Osteocyte (in vitro differentiated cells): ENCODE measurements around the gene DICER1. TPM values are rescaled to one million over a fixed set of nuclear protein-coding genes. Genes with fewer than 3 reads are reported as not detected.

Source experiments
- DNase-seq: peaks from one replicate; pipeline ENCODE4 v3.0.0; 2021; ENCODE audit warnings: mixed read lengths; ENCODE audit not compliant: unreplicated experiment; ENCODE audit errors: extremely low spot score
- H3K27ac Mint-ChIP-seq: one replicate; pipeline ENCODE4 v1.8.0; 2021; ENCODE audit warnings: mild to moderate bottlenecking, mixed read lengths; ENCODE audit not compliant: unreplicated experiment
- H3K27me3 Mint-ChIP-seq: one replicate; pipeline ENCODE4 v1.8.0; 2021; ENCODE audit warnings: mixed read lengths; ENCODE audit not compliant: unreplicated experiment
- H3K36me3 Mint-ChIP-seq: one replicate; pipeline ENCODE4 v1.8.0; 2021; ENCODE audit warnings: mixed read lengths; ENCODE audit not compliant: unreplicated experiment
- H3K4me1 Mint-ChIP-seq: one replicate; pipeline ENCODE4 v1.8.0; 2021; ENCODE audit warnings: mixed read lengths; ENCODE audit not compliant: unreplicated experiment
- H3K4me3 Mint-ChIP-seq: one replicate; pipeline ENCODE4 v1.8.0; 2021; ENCODE audit warnings: mild to moderate bottlenecking, moderate library complexity, mixed read lengths; ENCODE audit not compliant: unreplicated experiment
- H3K9me3 Mint-ChIP-seq: one replicate; pipeline ENCODE4 v1.8.0; 2021; ENCODE audit warnings: mixed read lengths; ENCODE audit not compliant: unreplicated experiment
- CTCF ChIP-seq: fragments of 200-600 bp; sonication (generic); IDR thresholded peaks from 2 replicates; pipeline ENCODE4 v1.5.0; 2021; ENCODE audit warnings: antibody characterized with exemption, mild to moderate bottlenecking, moderate library complexity
- total RNA-seq: library from RNA; stranded (reverse); gene quantifications from 2 replicates; pipeline ENCODE4 v1.2.1, GENCODE V29; 2021

The DICER1 gene
- total RNA-seq, 1 donor from 2014 or later, result 55.9 TPM

GRCh38 chr14:95111507-95112164, 45.7 kb downstream of the DICER1 start:
- Mint-ChIP-seq H3K9me3 (no peaks in the 10 kb centered on the region), H3K27ac (no peak overlapping the region), H3K27me3 (no peaks in the 10 kb centered on the region), H3K36me3 (peaks cover 70% of the 10 kb centered on the region), H3K4me1 (no peaks in the 10 kb centered on the region), H3K4me3 (no peak overlapping the region)
- no peak for TF ChIP-seq CTCF
- DNase-seq, result no peak

GRCh38 chr14:95110178-95110577, 47.2 kb downstream of the DICER1 start:
- H3K27ac Mint-ChIP-seq, result no peak overlapping the region
- peaks cover 65% of the 10 kb centered on the region for H3K36me3 Mint-ChIP-seq
- H3K27me3 Mint-ChIP-seq, result no peaks in the 10 kb centered on the region
- TF ChIP-seq CTCF, result no peak
- H3K9me3 Mint-ChIP-seq, result no peaks in the 10 kb centered on the region
- DNase-seq, result no peak
- H3K4me1 Mint-ChIP-seq, result no peaks in the 10 kb centered on the region
- no peak overlapping the region for H3K4me3 Mint-ChIP-seq

- TF ChIP-seq CTCF, result no peak
- Mint-ChIP-seq H3K4me1 (no peaks in the 10 kb centered on the region), H3K36me3 (peaks cover 60% of the 10 kb centered on the region), H3K9me3 (no peaks in the 10 kb centered on the region), H3K27ac (no peak overlapping the region), H3K27me3 (no peaks in the 10 kb centered on the region), H3K4me3 (no peak overlapping the region)
- no peak for DNase-seq
Observed at GRCh38 chr14:95107711-95108110, 49.6 kb downstream of the DICER1 start.

- no peak overlapping the region for H3K27ac Mint-ChIP-seq
- H3K36me3 Mint-ChIP-seq, result peaks cover 65% of the 10 kb centered on the region
- H3K27me3 Mint-ChIP-seq, result no peaks in the 10 kb centered on the region
- no peak for TF ChIP-seq CTCF
- no peak overlapping the region for H3K4me3 Mint-ChIP-seq
- no peak for DNase-seq
- H3K4me1 Mint-ChIP-seq, result no peaks in the 10 kb centered on the region
- no peaks in the 10 kb centered on the region for H3K9me3 Mint-ChIP-seq
Observed at GRCh38 chr14:95106971-95107370, 50.4 kb downstream of the DICER1 start.

GRCh38 chr14:95104911-95105310, 52.4 kb downstream of the DICER1 start:
- H3K4me1 Mint-ChIP-seq, result peaks cover 5% of the 10 kb centered on the region
- no peak overlapping the region for H3K27ac Mint-ChIP-seq
- no peak for TF ChIP-seq CTCF
- DNase-seq, result no peak
- no peaks in the 10 kb centered on the region for H3K27me3 Mint-ChIP-seq
- H3K4me3 Mint-ChIP-seq, result no peak overlapping the region
- H3K9me3 Mint-ChIP-seq, result no peaks in the 10 kb centered on the region
- H3K36me3 Mint-ChIP-seq, result peaks cover 54% of the 10 kb centered on the region
